ENCODE measurements around the gene LRP1B. TPM values are rescaled to one million over a fixed set of nuclear protein-coding genes. Genes with fewer than 3 reads are reported as not detected.

Gene LRP1B
- polyA plus RNA-seq, 1 donor from 2014 or later: 12.7 TPM

DNA sequence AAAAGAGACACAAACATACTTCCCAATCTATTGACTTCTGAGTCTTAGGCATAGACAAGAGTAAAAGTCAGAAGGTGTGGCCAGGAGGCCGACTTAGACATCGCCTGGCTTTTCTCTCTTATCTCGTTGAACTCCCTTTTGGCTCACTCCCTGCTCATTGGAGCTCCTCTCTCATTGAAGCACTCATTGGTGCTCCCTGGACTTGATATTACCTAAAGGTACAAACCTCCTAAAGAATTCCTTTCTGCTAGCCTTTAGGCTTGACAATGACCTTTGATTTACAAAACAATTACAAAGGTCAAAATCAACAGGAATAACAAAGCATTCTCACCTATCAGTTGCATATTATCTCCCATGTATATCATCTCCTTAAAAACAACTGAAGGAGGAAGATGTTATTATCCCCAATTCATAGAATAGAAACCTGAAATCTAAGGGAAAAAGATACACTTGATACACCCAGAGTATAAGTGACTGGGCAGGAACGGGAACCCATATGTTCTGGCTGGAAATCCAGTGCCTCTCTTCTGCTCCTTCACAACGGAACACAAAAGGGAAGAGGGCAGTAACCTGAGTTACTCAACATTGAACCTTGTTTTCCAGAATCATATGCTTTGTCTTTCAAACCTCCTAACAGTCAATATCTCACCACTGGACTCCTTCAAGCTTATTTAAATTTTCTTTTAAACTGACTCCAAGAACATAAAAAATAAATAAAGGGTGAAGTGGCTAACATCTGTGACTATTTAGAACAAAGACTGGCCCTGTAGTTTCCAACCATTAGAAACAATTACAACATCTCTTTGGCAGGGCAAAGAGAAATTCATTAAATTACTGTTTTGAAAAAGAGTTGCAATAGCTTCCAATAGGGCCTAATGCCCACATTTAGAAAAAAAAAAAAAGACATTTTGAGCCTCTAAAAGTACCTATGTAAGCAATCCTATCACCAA lies 1247.9 kb downstream of the LRP1B start:
- Histone ChIP-seq H3F3A (ENCODE audit: insufficient read depth, low read length, poor library complexity, severe bottlenecking) (no peaks in the 10 kb centered on the region), H3K79me2 (replicated peaks; ENCODE audit: insufficient read depth, low read length) (no peaks in the 10 kb centered on the region), H3K4me3 (ENCODE audit: low read length) (no peak overlapping the region), H3K36me3 (ENCODE audit: insufficient read depth, low read length) (no peaks in the 10 kb centered on the region), H3K9me2 (ENCODE audit: insufficient read depth, low read length) (no peaks in the 10 kb centered on the region), H3K9me3 (ENCODE audit: low read length) (no peaks in the 10 kb centered on the region), H3K9ac (ENCODE audit: low read length) (no peak overlapping the region), H2AFZ (ENCODE audit: low read depth, low read length) (no peak overlapping the region), H4K20me1 (ENCODE audit: insufficient read depth) (no peaks in the 10 kb centered on the region), H3K27me3 (ENCODE audit: insufficient read depth, low read depth, low read length) (no peaks in the 10 kb centered on the region), H3K27ac (ENCODE audit: low read length) (no peak overlapping the region), H3K4me2 (ENCODE audit: low read length) (no peak overlapping the region)
- TF ChIP-seq EP300 (conservative IDR thresholded peaks at IDR 0.05; ENCODE audit: poor library complexity, severe bottlenecking) (no peak), EZH2 (IDR thresholded peaks at IDR 0.05; ENCODE audit: borderline replicate concordance, insufficient read depth, low read length, poor library complexity, severe bottlenecking) (no peak), SMC3 (conservative IDR thresholded peaks at IDR 0.05; ENCODE audit: poor library complexity) (no peak), RAD21 (conservative IDR thresholded peaks at IDR 0.05) (no peak), MXI1 (conservative IDR thresholded peaks at IDR 0.05; ENCODE audit: poor library complexity, severe bottlenecking) (no peak), POLR2AphosphoS5 (IDR thresholded peaks at IDR 0.05) (no peak), TAF1 (IDR thresholded peaks at IDR 0.05; ENCODE audit: low read depth) (no peak)
- TF ChIP-seq, protein P1, sequence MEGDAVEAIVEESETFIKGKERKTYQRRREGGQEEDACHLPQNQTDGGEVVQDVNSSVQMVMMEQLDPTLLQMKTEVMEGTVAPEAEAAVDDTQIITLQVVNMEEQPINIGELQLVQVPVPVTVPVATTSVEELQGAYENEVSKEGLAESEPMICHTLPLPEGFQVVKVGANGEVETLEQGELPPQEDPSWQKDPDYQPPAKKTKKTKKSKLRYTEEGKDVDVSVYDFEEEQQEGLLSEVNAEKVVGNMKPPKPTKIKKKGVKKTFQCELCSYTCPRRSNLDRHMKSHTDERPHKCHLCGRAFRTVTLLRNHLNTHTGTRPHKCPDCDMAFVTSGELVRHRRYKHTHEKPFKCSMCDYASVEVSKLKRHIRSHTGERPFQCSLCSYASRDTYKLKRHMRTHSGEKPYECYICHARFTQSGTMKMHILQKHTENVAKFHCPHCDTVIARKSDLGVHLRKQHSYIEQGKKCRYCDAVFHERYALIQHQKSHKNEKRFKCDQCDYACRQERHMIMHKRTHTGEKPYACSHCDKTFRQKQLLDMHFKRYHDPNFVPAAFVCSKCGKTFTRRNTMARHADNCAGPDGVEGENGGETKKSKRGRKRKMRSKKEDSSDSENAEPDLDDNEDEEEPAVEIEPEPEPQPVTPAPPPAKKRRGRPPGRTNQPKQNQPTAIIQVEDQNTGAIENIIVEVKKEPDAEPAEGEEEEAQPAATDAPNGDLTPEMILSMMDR (IDR thresholded peaks at IDR 0.05; ENCODE audit: poor library complexity, severe bottlenecking): no peak
- TF ChIP-seq, protein P2, sequence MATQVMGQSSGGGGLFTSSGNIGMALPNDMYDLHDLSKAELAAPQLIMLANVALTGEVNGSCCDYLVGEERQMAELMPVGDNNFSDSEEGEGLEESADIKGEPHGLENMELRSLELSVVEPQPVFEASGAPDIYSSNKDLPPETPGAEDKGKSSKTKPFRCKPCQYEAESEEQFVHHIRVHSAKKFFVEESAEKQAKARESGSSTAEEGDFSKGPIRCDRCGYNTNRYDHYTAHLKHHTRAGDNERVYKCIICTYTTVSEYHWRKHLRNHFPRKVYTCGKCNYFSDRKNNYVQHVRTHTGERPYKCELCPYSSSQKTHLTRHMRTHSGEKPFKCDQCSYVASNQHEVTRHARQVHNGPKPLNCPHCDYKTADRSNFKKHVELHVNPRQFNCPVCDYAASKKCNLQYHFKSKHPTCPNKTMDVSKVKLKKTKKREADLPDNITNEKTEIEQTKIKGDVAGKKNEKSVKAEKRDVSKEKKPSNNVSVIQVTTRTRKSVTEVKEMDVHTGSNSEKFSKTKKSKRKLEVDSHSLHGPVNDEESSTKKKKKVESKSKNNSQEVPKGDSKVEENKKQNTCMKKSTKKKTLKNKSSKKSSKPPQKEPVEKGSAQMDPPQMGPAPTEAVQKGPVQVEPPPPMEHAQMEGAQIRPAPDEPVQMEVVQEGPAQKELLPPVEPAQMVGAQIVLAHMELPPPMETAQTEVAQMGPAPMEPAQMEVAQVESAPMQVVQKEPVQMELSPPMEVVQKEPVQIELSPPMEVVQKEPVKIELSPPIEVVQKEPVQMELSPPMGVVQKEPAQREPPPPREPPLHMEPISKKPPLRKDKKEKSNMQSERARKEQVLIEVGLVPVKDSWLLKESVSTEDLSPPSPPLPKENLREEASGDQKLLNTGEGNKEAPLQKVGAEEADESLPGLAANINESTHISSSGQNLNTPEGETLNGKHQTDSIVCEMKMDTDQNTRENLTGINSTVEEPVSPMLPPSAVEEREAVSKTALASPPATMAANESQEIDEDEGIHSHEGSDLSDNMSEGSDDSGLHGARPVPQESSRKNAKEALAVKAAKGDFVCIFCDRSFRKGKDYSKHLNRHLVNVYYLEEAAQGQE (IDR thresholded peaks at IDR 0.05; ENCODE audit: borderline replicate concordance): no peak

DNA sequence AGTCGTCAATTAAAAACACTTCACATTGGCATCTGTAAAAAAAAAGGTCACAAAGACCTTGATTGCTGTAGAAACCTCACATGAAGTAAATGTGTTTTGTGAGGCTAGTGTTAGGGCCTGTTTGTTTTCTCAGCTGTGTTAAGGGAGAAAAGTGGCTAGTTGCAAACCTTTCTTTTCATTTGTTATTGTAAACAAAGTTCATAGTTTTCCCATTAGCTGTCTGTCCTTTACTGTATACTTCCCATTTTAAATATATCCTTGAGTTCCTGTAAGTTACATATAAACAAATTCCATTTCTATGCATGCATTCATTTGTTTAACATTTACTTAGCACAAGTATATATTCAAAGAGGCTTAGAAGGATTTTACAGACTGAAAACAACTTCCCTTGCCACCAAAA lies 1250.2 kb downstream of the LRP1B start:
- Histone ChIP-seq H3K9me2 (ENCODE audit: insufficient read depth, low read length) (no peaks in the 10 kb centered on the region), H2AFZ (ENCODE audit: low read depth, low read length) (no peak overlapping the region), H3K79me2 (replicated peaks; ENCODE audit: insufficient read depth, low read length) (no peaks in the 10 kb centered on the region), H3K4me2 (ENCODE audit: low read length) (no peak overlapping the region), H4K20me1 (ENCODE audit: insufficient read depth) (no peaks in the 10 kb centered on the region), H3K9ac (ENCODE audit: low read length) (no peak overlapping the region), H3K27ac (ENCODE audit: low read length) (no peak overlapping the region), H3K27me3 (ENCODE audit: insufficient read depth, low read depth, low read length) (no peaks in the 10 kb centered on the region), H3K4me3 (ENCODE audit: low read length) (no peak overlapping the region), H3F3A (ENCODE audit: insufficient read depth, low read length, poor library complexity, severe bottlenecking) (no peaks in the 10 kb centered on the region), H3K9me3 (ENCODE audit: low read length) (peaks cover 8% of the 10 kb centered on the region), H3K36me3 (ENCODE audit: insufficient read depth, low read length) (no peaks in the 10 kb centered on the region)
- TF ChIP-seq, protein P1 (IDR thresholded peaks at IDR 0.05; ENCODE audit: poor library complexity, severe bottlenecking): no peak
- no peak for TF ChIP-seq EP300 (conservative IDR thresholded peaks at IDR 0.05; ENCODE audit: poor library complexity, severe bottlenecking)
- TF ChIP-seq POLR2AphosphoS5 (IDR thresholded peaks at IDR 0.05): no peak
- TF ChIP-seq, protein P2 (IDR thresholded peaks at IDR 0.05; ENCODE audit: borderline replicate concordance): no peak
- no peak for TF ChIP-seq MXI1 (conservative IDR thresholded peaks at IDR 0.05; ENCODE audit: poor library complexity, severe bottlenecking)
- no peak for TF ChIP-seq RAD21 (conservative IDR thresholded peaks at IDR 0.05)
- no peak for TF ChIP-seq TAF1 (IDR thresholded peaks at IDR 0.05; ENCODE audit: low read depth)
- TF ChIP-seq SMC3 (conservative IDR thresholded peaks at IDR 0.05; ENCODE audit: poor library complexity): no peak
- TF ChIP-seq EZH2 (IDR thresholded peaks at IDR 0.05; ENCODE audit: borderline replicate concordance, insufficient read depth, low read length, poor library complexity, severe bottlenecking): no peak

Measured in neural cell (in vitro differentiated cells).